Measurements from ENCODE around the gene FYB1. TPM values are rescaled to one million over a fixed set of nuclear protein-coding genes. Genes with fewer than 3 reads are reported as not detected.

FYB1 gene
- total and polyA plus RNA-seq, 2 of the 4 experiments (the other 2 are of a cell fraction): not detected

DNA sequence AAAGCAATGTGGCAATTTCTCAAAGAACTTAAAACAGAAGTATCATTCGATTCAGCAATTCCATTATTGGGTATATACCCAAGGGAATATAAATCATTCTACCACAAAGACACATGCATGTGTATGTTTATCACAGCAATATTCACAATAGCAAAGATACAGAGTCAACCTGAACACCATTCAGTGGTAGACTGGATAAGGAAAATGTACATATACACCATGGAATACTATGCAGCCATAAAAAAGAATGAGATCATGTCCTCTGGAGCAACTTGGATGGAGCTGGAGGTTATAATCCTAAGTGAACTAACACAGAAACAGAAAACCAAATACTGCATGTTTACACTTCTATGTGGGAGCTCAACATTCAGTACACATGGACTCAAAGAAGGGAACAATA is 21.4 kb upstream of the FYB1 start:
- H2AK5ac ChIP-seq (ENCODE audit: low read depth, low read length): no peak overlapping the region
- DNase-seq (no peak), ATAC-seq (ENCODE audit: low read depth) (no peak)
- H2BK20ac ChIP-seq (ENCODE audit: low read depth, low read length): no peak overlapping the region
- no peak overlapping the region for H2AFZ ChIP-seq (replicated peaks; ENCODE audit: low read length, poor library complexity)
- no peak overlapping the region for H3K56ac ChIP-seq (ENCODE audit: extremely low read depth, insufficient read depth, low read length)
- H3K27ac ChIP-seq (ENCODE audit: insufficient read depth, low read length): no peak overlapping the region
- H4K20me1 ChIP-seq (ENCODE audit: insufficient read depth, low read length): no peaks in the 10 kb centered on the region
- no peak overlapping the region for H3K4ac ChIP-seq (ENCODE audit: low read depth, low read length)
- TF ChIP-seq NFE2L2 (IDR thresholded peaks at IDR 0.05; ENCODE audit: low read depth, low read length) (no peak), MAZ (IDR thresholded peaks at IDR 0.05; ENCODE audit: borderline replicate concordance, low read depth, low read length) (no peak), CEBPB (IDR thresholded peaks at IDR 0.05; ENCODE audit: low read depth, low read length) (no peak), BHLHE40 (IDR thresholded peaks at IDR 0.05; ENCODE audit: low read depth, low read length) (no peak), CHD1 (IDR thresholded peaks at IDR 0.05; ENCODE audit: low read depth, low read length) (no peak), RFX5 (IDR thresholded peaks at IDR 0.05; ENCODE audit: low read depth, low read length) (no peak), RCOR1 (IDR thresholded peaks at IDR 0.05; ENCODE audit: insufficient replicate concordance, low read length) (no peak)
- TF ChIP-seq, protein P1, sequence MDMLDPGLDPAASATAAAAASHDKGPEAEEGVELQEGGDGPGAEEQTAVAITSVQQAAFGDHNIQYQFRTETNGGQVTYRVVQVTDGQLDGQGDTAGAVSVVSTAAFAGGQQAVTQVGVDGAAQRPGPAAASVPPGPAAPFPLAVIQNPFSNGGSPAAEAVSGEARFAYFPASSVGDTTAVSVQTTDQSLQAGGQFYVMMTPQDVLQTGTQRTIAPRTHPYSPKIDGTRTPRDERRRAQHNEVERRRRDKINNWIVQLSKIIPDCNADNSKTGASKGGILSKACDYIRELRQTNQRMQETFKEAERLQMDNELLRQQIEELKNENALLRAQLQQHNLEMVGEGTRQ (IDR thresholded peaks at IDR 0.05; ENCODE audit: low read depth, low read length): no peak
- TF ChIP-seq, protein P2, sequence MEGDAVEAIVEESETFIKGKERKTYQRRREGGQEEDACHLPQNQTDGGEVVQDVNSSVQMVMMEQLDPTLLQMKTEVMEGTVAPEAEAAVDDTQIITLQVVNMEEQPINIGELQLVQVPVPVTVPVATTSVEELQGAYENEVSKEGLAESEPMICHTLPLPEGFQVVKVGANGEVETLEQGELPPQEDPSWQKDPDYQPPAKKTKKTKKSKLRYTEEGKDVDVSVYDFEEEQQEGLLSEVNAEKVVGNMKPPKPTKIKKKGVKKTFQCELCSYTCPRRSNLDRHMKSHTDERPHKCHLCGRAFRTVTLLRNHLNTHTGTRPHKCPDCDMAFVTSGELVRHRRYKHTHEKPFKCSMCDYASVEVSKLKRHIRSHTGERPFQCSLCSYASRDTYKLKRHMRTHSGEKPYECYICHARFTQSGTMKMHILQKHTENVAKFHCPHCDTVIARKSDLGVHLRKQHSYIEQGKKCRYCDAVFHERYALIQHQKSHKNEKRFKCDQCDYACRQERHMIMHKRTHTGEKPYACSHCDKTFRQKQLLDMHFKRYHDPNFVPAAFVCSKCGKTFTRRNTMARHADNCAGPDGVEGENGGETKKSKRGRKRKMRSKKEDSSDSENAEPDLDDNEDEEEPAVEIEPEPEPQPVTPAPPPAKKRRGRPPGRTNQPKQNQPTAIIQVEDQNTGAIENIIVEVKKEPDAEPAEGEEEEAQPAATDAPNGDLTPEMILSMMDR (conservative IDR thresholded peaks at IDR 0.05; ENCODE audit: low read depth, low read length): no peak
- TF ChIP-seq, protein P3, sequence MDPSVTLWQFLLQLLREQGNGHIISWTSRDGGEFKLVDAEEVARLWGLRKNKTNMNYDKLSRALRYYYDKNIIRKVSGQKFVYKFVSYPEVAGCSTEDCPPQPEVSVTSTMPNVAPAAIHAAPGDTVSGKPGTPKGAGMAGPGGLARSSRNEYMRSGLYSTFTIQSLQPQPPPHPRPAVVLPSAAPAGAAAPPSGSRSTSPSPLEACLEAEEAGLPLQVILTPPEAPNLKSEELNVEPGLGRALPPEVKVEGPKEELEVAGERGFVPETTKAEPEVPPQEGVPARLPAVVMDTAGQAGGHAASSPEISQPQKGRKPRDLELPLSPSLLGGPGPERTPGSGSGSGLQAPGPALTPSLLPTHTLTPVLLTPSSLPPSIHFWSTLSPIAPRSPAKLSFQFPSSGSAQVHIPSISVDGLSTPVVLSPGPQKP (IDR thresholded peaks at IDR 0.05; ENCODE audit: borderline replicate concordance, low read depth, low read length): no peak
- H3K9ac ChIP-seq (ENCODE audit: low read depth, low read length): no peak overlapping the region
- CTCF ChIA-PET: no interaction called here
- H3K4me2 ChIP-seq (ENCODE audit: low read depth, low read length): no peak overlapping the region
- no CpG with 5 or more reads among the region's 1 CpG for WGBS, 2 experiments (ENCODE audit: extremely low coverage in 2 of 2, insufficient read length in 1 of 2)
- no peaks in the 10 kb centered on the region for H3K4me1 ChIP-seq (ENCODE audit: control insufficient read depth, insufficient read depth, low read length)
- no peak overlapping the region for H4K5ac ChIP-seq (ENCODE audit: low read depth, low read length)
- no peaks in the 10 kb centered on the region for H3K36me3 ChIP-seq (ENCODE audit: control insufficient read depth, insufficient read depth, low read length)
- no peak overlapping the region for H4K8ac ChIP-seq (ENCODE audit: low read depth in 2 of 2, low read length in 2 of 2)
- BruUV-seq (replicated peaks): no TSS peak
- no peaks in the 10 kb centered on the region for H3K79me1 ChIP-seq (ENCODE audit: low read depth in 1 of 2, low read length in 2 of 2)
- H2BK15ac ChIP-seq (ENCODE audit: low read depth, low read length): no peak overlapping the region
- H2BK5ac ChIP-seq (ENCODE audit: low read depth, low read length, poor library complexity, severe bottlenecking): no peak overlapping the region
- H3K9me1 ChIP-seq (ENCODE audit: insufficient read depth, low read length): no peaks in the 10 kb centered on the region
- peaks cover 8% of the 10 kb centered on the region; the same call in 1 of the 2 replicates for H3K27me3 ChIP-seq (ENCODE audit: control insufficient read depth, insufficient read depth, low read length)
- H3K18ac ChIP-seq (ENCODE audit: low read depth, low read length): no peak overlapping the region
- no peak overlapping the region for H2BK120ac ChIP-seq (ENCODE audit: low read depth, low read length)
- in situ Hi-C loops (cut with MboI; ENCODE audit: low sequenced_read_pairs): no loop called here
- intact Hi-C loops (cut with micrococcal nuclease): no loop called here
- POLR2A ChIA-PET (ENCODE audit: unreplicated experiment): no interaction called here
- no peak overlapping the region for H3K4me3 ChIP-seq (ENCODE audit: insufficient read depth, low read depth, low read length)
- no peak overlapping the region for H3K23ac ChIP-seq (ENCODE audit: low read depth, low read length)
- dilution Hi-C loops (cut with HindIII; ENCODE audit: low sequenced_read_pairs, unreplicated experiment): no loop called here
- no peak overlapping the region for H2AK9ac ChIP-seq (replicated peaks; ENCODE audit: low read depth, low read length, poor library complexity)
- H4K91ac ChIP-seq (ENCODE audit: insufficient read depth, low read depth, low read length): no peak overlapping the region
- H3K14ac ChIP-seq (replicated peaks; ENCODE audit: low read depth, low read length): no peak overlapping the region
- no peaks in the 10 kb centered on the region for H3K9me3 ChIP-seq (ENCODE audit: control insufficient read depth, insufficient read depth, low read length)
